Measurements from ENCODE around the gene SPACA9. TPM values are rescaled to one million over a fixed set of nuclear protein-coding genes. Genes with fewer than 3 reads are reported as not detected.

SPACA9 gene
- polyA plus RNA-seq, 3 donors: 0.28 to 0.95 (median 0.57) TPM

DNA sequence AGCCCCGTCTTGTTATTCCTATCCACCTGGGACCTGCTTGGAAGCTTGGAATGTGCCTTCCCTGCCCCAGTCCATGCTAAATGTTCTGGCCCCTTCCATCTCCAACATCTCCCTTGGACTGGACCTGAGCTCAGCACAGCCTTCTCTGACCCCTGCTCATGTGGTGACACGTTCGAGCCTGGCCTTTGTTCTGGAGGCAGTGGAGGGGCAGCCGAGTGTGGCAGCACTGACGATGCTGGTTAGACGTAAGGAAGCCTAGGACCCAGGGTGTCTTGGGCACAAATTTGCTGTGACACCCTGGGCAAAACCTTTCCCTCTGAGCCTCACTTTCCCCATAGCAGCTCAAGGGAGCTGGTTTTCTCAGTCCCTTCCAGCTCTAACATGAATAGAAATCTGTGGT, 3.9 kb downstream of the SPACA9 start:
- H3K9me3 Mint-ChIP-seq: peaks cover 0 to 1% (median 0%) of the 10 kb centered on the region in 7 donors
- Histone ChIP-seq H3K4me2 (replicated peaks; ENCODE audit: extremely low read depth, low read length, poor library complexity, severe bottlenecking) (no peak overlapping the region), H3K9ac (ENCODE audit: insufficient read depth, low read length, poor library complexity, severe bottlenecking) (no peak overlapping the region), H3K79me2 (ENCODE audit: insufficient read depth, low read length) (no peaks in the 10 kb centered on the region), H4K20me1 (ENCODE audit: insufficient read depth, low read length) (no peaks in the 10 kb centered on the region), H3K4me1 (ENCODE audit: control insufficient read depth in 1 of 2, insufficient read depth in 2 of 2, low read length in 2 of 2) (peaks cover 12 to 21% of the 10 kb centered on the region in 2 donors), H3K27me3 (ENCODE audit: control insufficient read depth in 2 of 2, insufficient read depth in 2 of 2, low read length in 2 of 2) (peaks cover 0 to 2% of the 10 kb centered on the region in 2 donors), H3K27ac (ENCODE audit: low read depth in 1 of 2, low read length in 2 of 2) (no peak overlapping the region), H3K4me3 (replicated peaks in 1 of 3; ENCODE audit: low read depth in 2 of 3, low read length in 3 of 3) (no peak overlapping the region), H3K36me3 (replicated peaks in 1 of 2; ENCODE audit: control insufficient read depth in 1 of 2, insufficient read depth in 2 of 2, low read length in 2 of 2) (no peaks in the 10 kb centered on the region), H3K9me3 (replicated peaks in 1 of 2; ENCODE audit: control insufficient read depth in 1 of 2, insufficient read depth in 1 of 2, low read length in 2 of 2) (no peaks in the 10 kb centered on the region), H2AFZ (ENCODE audit: insufficient read depth, low read depth, low read length, poor library complexity, severe bottlenecking) (no peak overlapping the region)
- intact Hi-C loops (cut with micrococcal nuclease): no loop called here
- peaks cover 12% of the 10 kb centered on the region for H3K4me1 Mint-ChIP-seq
- no peaks in the 10 kb centered on the region for H3K36me3 Mint-ChIP-seq
- 97% methylated on average over 5 of the region's 6 CpGs for WGBS (ENCODE audit: insufficient coverage)
- TF ChIP-seq, protein P1, sequence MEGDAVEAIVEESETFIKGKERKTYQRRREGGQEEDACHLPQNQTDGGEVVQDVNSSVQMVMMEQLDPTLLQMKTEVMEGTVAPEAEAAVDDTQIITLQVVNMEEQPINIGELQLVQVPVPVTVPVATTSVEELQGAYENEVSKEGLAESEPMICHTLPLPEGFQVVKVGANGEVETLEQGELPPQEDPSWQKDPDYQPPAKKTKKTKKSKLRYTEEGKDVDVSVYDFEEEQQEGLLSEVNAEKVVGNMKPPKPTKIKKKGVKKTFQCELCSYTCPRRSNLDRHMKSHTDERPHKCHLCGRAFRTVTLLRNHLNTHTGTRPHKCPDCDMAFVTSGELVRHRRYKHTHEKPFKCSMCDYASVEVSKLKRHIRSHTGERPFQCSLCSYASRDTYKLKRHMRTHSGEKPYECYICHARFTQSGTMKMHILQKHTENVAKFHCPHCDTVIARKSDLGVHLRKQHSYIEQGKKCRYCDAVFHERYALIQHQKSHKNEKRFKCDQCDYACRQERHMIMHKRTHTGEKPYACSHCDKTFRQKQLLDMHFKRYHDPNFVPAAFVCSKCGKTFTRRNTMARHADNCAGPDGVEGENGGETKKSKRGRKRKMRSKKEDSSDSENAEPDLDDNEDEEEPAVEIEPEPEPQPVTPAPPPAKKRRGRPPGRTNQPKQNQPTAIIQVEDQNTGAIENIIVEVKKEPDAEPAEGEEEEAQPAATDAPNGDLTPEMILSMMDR (IDR thresholded peaks at IDR 0.05): no peak
- H3K4me3 Mint-ChIP-seq: no peak overlapping the region
- no peak overlapping the region for H3K27ac Mint-ChIP-seq
- no peak for DNase-seq
- H3K27me3 Mint-ChIP-seq (ENCODE audit: low read depth in 3 of 3): peaks cover 3 to 7% (median 4%) of the 10 kb centered on the region in 3 donors

DNA sequence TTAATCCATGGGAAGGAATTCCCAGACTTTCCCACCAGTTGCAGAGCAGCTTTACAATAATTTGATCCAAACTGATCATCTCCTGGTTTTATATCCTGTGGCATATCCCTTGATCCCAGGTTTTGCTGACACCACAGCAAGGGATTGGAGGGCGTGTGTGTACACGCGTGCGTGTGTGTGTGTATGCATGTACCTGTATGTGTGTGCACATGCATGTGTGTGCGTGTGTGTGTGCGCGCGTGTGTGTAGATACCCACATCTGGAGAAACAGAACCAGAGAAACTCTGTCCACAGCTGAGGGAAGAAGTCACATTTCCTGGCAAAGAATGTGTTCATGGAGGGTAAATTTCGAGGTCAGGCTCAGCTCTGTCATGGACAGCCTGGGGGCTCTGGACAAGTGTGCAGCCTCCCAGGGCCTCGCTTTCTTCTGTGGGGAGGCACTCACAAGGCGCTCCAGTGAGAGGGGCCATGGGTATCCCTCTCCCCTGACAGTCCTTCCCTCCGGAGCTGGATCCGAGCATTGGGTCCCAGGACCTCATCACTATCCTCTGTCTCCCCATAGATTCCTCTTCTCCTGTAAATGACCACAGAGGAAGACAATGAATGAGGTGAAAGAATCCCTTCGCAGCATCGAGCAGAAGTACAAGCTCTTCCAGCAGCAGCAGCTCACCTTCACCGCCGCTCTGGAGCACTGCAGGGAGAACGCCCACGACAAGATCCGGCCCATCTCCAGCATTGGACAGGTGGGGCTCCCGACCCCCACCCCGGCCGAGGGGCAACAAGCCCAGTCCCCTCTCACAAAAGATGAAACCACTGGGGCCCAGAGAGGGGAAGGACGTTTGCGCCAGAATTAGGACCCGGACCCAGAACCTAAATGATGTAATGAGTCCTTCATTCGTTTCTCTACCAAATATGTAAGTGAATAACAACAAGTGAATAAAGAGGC, 4.9 kb downstream of the SPACA9 start:
- DNase-seq: no peak
- Histone ChIP-seq H3K9ac (ENCODE audit: insufficient read depth, low read length, poor library complexity, severe bottlenecking) (no peak overlapping the region), H3K4me2 (replicated peaks; ENCODE audit: extremely low read depth, low read length, poor library complexity, severe bottlenecking) (no peak overlapping the region), H4K20me1 (ENCODE audit: insufficient read depth, low read length) (no peaks in the 10 kb centered on the region), H3K27ac (ENCODE audit: low read depth in 1 of 2, low read length in 2 of 2) (no peak overlapping the region), H3K79me2 (ENCODE audit: insufficient read depth, low read length) (no peaks in the 10 kb centered on the region), H3K9me3 (replicated peaks in 1 of 2; ENCODE audit: control insufficient read depth in 1 of 2, insufficient read depth in 1 of 2, low read length in 2 of 2) (no peaks in the 10 kb centered on the region), H3K27me3 (ENCODE audit: control insufficient read depth in 2 of 2, insufficient read depth in 2 of 2, low read length in 2 of 2) (no peaks in the 10 kb centered on the region), H3K4me1 (ENCODE audit: control insufficient read depth in 1 of 2, insufficient read depth in 2 of 2, low read length in 2 of 2) (peaks cover 9 to 13% of the 10 kb centered on the region in 2 donors), H3K36me3 (replicated peaks in 1 of 2; ENCODE audit: control insufficient read depth in 1 of 2, insufficient read depth in 2 of 2, low read length in 2 of 2) (no peaks in the 10 kb centered on the region), H3K4me3 (replicated peaks in 1 of 3; ENCODE audit: low read depth in 2 of 3, low read length in 3 of 3) (no peak overlapping the region), H2AFZ (ENCODE audit: insufficient read depth, low read depth, low read length, poor library complexity, severe bottlenecking) (no peak overlapping the region)
- intact Hi-C loops (cut with micrococcal nuclease): no loop called here
- TF ChIP-seq, protein P1 (IDR thresholded peaks at IDR 0.05): no peak
- Mint-ChIP-seq H3K36me3 (no peaks in the 10 kb centered on the region), H3K4me1 (peaks cover 12% of the 10 kb centered on the region), H3K9me3 (peaks cover 0 to 4% (median 2%) of the 10 kb centered on the region in 7 donors), H3K4me3 (no peak overlapping the region), H3K27me3 (ENCODE audit: low read depth in 3 of 3) (peaks cover 3 to 8% (median 7%) of the 10 kb centered on the region in 3 donors), H3K27ac (no peak overlapping the region)
- 97% methylated on average over 16 of the region's 27 CpGs for WGBS (ENCODE audit: insufficient coverage)
